ENCODE data around the gene INO80.

- TF ChIP-seq CTCF (conservative IDR thresholded peaks at IDR 0.05 in 1 of 2, IDR thresholded peaks at IDR 0.05 in 1 of 2; ENCODE audit: low read depth in 1 of 2, low read length in 2 of 2) (no peak), EZH2 (IDR thresholded peaks at IDR 0.05; ENCODE audit: low read length, missing control alignments) (no peak)
These were observed 49.6 kb downstream of the INO80 start for GRCh38 chr15:41066516-41066915.

All from fibroblast of lung (primary cell).